ENCODE data around the gene SEMA3F. TPM values are rescaled to one million over a fixed set of nuclear protein-coding genes. Genes with fewer than 3 reads are reported as not detected.

Gene SEMA3F
- total and polyA plus RNA-seq, 4 donors: 0.60 to 4.8 (median 2.1) TPM

- DNase-seq (ENCODE audit: low spot score): no peak
- peak overlapping the region; percentile 16 to 46 for H3K27ac ChIP-seq (ENCODE audit: low read depth in 1 of 2, low read length in 2 of 2)
Measured at GRCh38 chr3:50156549-50157493, 1.7 kb downstream of the SEMA3F start.

More at GRCh38 chr3:50156549-50157493, 1.7 kb downstream of the SEMA3F start:
- H3K9ac ChIP-seq (ENCODE audit: low read depth in 1 of 2, low read length in 2 of 2): no peak overlapping the region
- peaks cover 3 to 17% (median 9%) of the 10 kb centered on the region in 4 donors for H3K4me1 ChIP-seq (ENCODE audit: control insufficient read depth in 4 of 4, insufficient read depth in 4 of 4, low read length in 3 of 4)
- no peaks in the 10 kb centered on the region for H3K9me3 ChIP-seq (ENCODE audit: control insufficient read depth in 4 of 4, low read length in 3 of 4)
- H3K27me3 ChIP-seq (ENCODE audit: control insufficient read depth in 4 of 4, insufficient read depth in 4 of 4, low read length in 3 of 4): no peaks in the 10 kb centered on the region
- no peak for TF ChIP-seq REST (IDR thresholded peaks at IDR 0.05)
- TF ChIP-seq TAF1 (conservative IDR thresholded peaks at IDR 0.05): no peak
- no peak for TF ChIP-seq RAD21 (IDR thresholded peaks at IDR 0.05)
- no peak for TF ChIP-seq SP1 (IDR thresholded peaks at IDR 0.05)
- no peak for TF ChIP-seq EGR1 (IDR thresholded peaks at IDR 0.05; ENCODE audit: low read depth in 2 of 2)
- no peak for TF ChIP-seq YY1 (IDR thresholded peaks at IDR 0.05)
- no peak for TF ChIP-seq HNF4G (IDR thresholded peaks at IDR 0.05)
- no peak for TF ChIP-seq NR2F2 (IDR thresholded peaks at IDR 0.05)
- TF ChIP-seq ATF3 (IDR thresholded peaks at IDR 0.05): no peak
- no peak for TF ChIP-seq GABPA (IDR thresholded peaks at IDR 0.05 in 1 of 2, conservative IDR thresholded peaks at IDR 0.05 in 1 of 2)
- TF ChIP-seq ZBTB33 (IDR thresholded peaks at IDR 0.05): no peak
- no peak for TF ChIP-seq FOXA1 (IDR thresholded peaks at IDR 0.05)
- no peak for TF ChIP-seq JUND (IDR thresholded peaks at IDR 0.05)
- no peak for TF ChIP-seq CTCF (IDR thresholded peaks at IDR 0.05; ENCODE audit: low read depth, low read length, missing input control)
- no peak for TF ChIP-seq HNF4A (conservative IDR thresholded peaks at IDR 0.05)
- no peak for TF ChIP-seq RXRA (IDR thresholded peaks at IDR 0.05)
- TF ChIP-seq FOXA2 (IDR thresholded peaks at IDR 0.05): no peak
- no peak for TF ChIP-seq MAX (IDR thresholded peaks at IDR 0.05)
- H3K4me3 ChIP-seq (ENCODE audit: low read depth in 1 of 3, low read length in 3 of 3): no peak overlapping the region
- 65% methylated on average over 20 of the region's 20 CpGs for WGBS
- no peaks in the 10 kb centered on the region for H3K36me3 ChIP-seq (ENCODE audit: control insufficient read depth in 4 of 4, insufficient read depth in 3 of 4, low read depth in 1 of 4, low read length in 3 of 4)

Measured in liver (tissue), 9 donors.